Activated CD8-positive, alpha-beta T cell treated with anti-CD3 and anti-CD28 coated beads for 36 hours (primary cell): Measurements from ENCODE around the gene UCHL5. TPM values are rescaled to one million over a fixed set of nuclear protein-coding genes. Genes with fewer than 3 reads are reported as not detected.
"Not testable (repeated sequence)": the region's sequence is repeated elsewhere in the genome, so short reads cannot be mapped to it uniquely, and the experiment has no call there.

Experiments used
- ATAC-seq: fragments of 200-7000 bp; cut with Tn5 transposase; one replicate; pipeline ENCODE4 v1.10.0; 2021; ENCODE audit warnings: mild to moderate bottlenecking, moderate library complexity
- CTCF ChIA-PET: fragments of 350-600 bp; sonication (Branson Sonifier 250); formaldehyde crosslinking; loops from one replicate; lab custom pipeline; 2021; ENCODE audit warnings: antibody characterized with exemption; lab: Charles Lee
- POLR2A ChIA-PET: fragments of 350-600 bp; sonication (Branson Sonifier 250); formaldehyde crosslinking; loops from one replicate; lab custom pipeline; 2021; ENCODE audit warnings: antibody characterized with exemption; lab: Charles Lee
- DNase-seq: peaks from one replicate; pipeline ENCODE4 v3.0.0-alpha.2; 2020
- H3K27ac Mint-ChIP-seq: one replicate; pipeline ENCODE4 v1.8.0; 2021; ENCODE audit warnings: mild to moderate bottlenecking, mixed read lengths
- H3K27me3 Mint-ChIP-seq: one replicate; pipeline ENCODE4 v1.8.0; 2021; ENCODE audit warnings: mixed read lengths
- H3K36me3 Mint-ChIP-seq: one replicate; pipeline ENCODE4 v1.8.0; 2021; ENCODE audit warnings: low read depth, mixed read lengths
- H3K4me1 Mint-ChIP-seq: one replicate; pipeline ENCODE4 v1.8.0; 2021; ENCODE audit warnings: low read depth, mixed read lengths
- H3K4me3 Mint-ChIP-seq: one replicate; pipeline ENCODE4 v1.8.0; 2021; ENCODE audit warnings: mild to moderate bottlenecking, moderate library complexity, mixed read lengths
- H3K9me3 Mint-ChIP-seq: one replicate; pipeline ENCODE4 v1.8.0; 2021; ENCODE audit warnings: mixed read lengths
- intact Hi-C: fragments of 100-400 bp; cut with micrococcal nuclease; formaldehyde crosslinking; loops from one replicate; pipeline ENCODE4 v1.10.0; 2022
- total RNA-seq, 2 experiments: library from RNA; stranded (reverse); gene quantifications; one replicate each; pipeline ENCODE4 v1.2.3, GENCODE V29; 2021
- TF ChIP-seq, protein P1 (sequence below): fragments of 200-600 bp; IDR thresholded peaks from one replicate; pipeline ENCODE4 v1.8.0; 2022; ENCODE audit warnings: antibody characterized with exemption, mild to moderate bottlenecking

UCHL5 gene
- total RNA-seq, 2 experiments from 2014 or later = 81.3 to 85.7 TPM

DNA sequence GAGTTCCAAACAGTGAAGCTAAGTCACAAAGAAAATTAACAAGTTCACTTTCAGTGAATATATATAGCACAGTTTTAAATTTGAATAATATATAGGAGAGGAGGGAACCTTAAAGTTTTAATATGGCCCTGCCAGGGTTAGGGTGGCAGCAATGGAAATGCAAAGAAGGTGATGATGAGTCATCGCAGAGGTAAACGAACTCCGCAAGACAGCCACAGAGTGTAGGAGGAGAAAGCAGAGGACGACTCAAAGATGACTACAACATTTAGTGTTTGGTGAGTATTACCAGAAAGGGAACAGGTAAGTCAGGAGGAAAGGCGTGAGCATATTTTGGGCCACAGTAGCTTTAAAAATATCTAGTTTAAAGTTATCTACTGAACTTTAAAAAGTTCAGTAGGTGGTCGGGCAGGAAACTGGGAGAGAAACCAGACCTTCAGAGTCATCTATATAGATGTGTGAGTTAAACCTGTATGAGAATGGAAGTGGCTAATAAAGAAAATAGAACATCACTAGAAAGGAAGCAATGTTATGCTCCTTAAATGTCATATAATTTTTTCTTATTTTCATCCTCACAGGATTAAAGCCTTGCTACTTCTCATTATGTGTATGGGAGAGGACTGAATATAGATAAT lies 75.7 kb downstream of the UCHL5 start:
- POLR2A ChIA-PET = no interaction called here
- Mint-ChIP-seq H3K36me3 (peaks cover 14% of the 10 kb centered on the region), H3K4me3 (peak overlapping the region; percentile 14), H3K9me3 (no peaks in the 10 kb centered on the region), H3K4me1 (peaks cover 20% of the 10 kb centered on the region), H3K27me3 (no peaks in the 10 kb centered on the region), H3K27ac (peak overlapping the region; percentile 65)
- intact Hi-C loops = no loop called here
- ATAC-seq (peak; percentile 87), DNase-seq (peak; percentile 61)
- CTCF ChIA-PET = interaction anchor here (1.0 to 1.4 kb wide), 3 partner anchors 9 to 47 kb away, joined by 3 to 6 read pairs (median 3); no protein-coding TSS in a partner anchor
- TF ChIP-seq, protein P1, sequence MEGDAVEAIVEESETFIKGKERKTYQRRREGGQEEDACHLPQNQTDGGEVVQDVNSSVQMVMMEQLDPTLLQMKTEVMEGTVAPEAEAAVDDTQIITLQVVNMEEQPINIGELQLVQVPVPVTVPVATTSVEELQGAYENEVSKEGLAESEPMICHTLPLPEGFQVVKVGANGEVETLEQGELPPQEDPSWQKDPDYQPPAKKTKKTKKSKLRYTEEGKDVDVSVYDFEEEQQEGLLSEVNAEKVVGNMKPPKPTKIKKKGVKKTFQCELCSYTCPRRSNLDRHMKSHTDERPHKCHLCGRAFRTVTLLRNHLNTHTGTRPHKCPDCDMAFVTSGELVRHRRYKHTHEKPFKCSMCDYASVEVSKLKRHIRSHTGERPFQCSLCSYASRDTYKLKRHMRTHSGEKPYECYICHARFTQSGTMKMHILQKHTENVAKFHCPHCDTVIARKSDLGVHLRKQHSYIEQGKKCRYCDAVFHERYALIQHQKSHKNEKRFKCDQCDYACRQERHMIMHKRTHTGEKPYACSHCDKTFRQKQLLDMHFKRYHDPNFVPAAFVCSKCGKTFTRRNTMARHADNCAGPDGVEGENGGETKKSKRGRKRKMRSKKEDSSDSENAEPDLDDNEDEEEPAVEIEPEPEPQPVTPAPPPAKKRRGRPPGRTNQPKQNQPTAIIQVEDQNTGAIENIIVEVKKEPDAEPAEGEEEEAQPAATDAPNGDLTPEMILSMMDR = no peak

DNA sequence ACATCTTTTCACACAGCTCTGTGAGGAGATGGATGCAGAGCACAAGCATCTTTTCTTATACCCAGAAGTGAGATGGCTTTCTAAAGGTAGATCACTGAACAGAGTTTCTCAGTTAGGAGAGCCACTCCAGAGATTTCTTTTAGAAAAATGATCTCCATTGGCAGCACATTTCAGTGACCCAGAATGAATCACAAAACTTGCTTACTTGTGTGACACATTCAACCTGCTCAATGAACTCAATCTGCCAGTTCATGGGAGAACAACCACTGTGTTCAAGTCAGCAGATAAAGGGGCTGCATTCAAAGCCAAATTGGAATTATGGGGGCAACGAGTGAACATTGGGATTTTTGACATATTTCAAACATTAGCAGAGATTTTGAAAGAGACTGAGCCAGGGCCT lies 78.3 kb downstream of the UCHL5 start:
- ChIA-PET POLR2A (no interaction called here), CTCF (no interaction called here)
- peaks cover 17% of the 10 kb centered on the region for H3K4me1 Mint-ChIP-seq
- H3K27me3 Mint-ChIP-seq = no peaks in the 10 kb centered on the region
- no peak overlapping the region for H3K27ac Mint-ChIP-seq
- H3K4me3 Mint-ChIP-seq = no peak overlapping the region
- TF ChIP-seq, protein P1 = no peak
- H3K36me3 Mint-ChIP-seq = peaks cover 4% of the 10 kb centered on the region
- ATAC-seq = no peak
- H3K9me3 Mint-ChIP-seq = no peaks in the 10 kb centered on the region
- DNase-seq = no peak
- intact Hi-C loops = no loop called here

DNA sequence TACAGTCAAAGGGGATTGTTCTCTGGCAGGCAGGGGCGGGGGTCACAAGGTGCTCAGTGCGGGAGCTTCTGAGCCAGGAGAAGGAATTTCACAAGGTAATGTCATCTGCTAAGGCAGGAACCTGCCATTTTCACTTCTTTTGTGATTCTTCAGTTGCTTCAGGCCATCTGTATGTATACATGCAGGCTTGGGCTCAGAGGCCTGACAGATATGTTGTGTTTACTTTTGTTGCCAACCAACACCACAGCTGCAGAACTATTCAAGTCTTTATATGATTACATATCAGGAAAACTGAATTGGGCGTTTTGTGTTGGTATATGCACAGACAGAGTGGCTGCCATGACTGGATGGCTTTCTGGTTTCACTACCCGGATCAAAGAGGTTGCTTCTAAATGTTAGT lies 78.8 kb downstream of the UCHL5 start:
- CTCF ChIA-PET, POLR2A ChIA-PET, H3K27ac Mint-ChIP-seq, intact Hi-C loops, H3K4me3 Mint-ChIP-seq, H3K9me3 Mint-ChIP-seq, DNase-seq, H3K27me3 Mint-ChIP-seq, ATAC-seq, H3K36me3 Mint-ChIP-seq: not testable (repeated sequence)
- peaks cover 17% of the 10 kb centered on the region for H3K4me1 Mint-ChIP-seq

DNA sequence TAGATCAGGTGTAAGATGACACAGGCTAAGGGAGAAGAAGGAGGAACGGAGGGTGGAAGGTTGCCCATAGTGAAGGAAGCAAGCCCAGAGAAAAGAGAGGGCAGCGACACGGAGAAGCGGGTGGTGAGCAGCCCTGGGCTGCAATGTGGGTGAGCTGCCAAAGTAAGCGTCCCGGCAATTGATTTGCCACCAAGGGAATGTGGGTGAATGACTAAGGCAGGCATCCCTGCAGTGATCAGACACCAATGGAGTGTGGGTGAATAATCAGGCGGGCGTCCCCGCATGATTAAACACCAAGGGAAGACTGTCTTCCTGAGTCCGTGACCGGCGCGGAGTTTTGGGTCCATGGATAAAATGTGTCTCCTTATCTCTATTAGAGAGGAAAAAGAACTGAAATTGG lies 79.6 kb downstream of the UCHL5 start:
- Mint-ChIP-seq H3K27me3 (no peaks in the 10 kb centered on the region), H3K36me3 (no peaks in the 10 kb centered on the region), H3K9me3 (no peaks in the 10 kb centered on the region), H3K27ac (no peak overlapping the region), H3K4me3 (no peak overlapping the region), H3K4me1 (peaks cover 13% of the 10 kb centered on the region)
- intact Hi-C loops = no loop called here
- ChIA-PET CTCF (no interaction called here), POLR2A (no interaction called here)
- TF ChIP-seq, protein P1 = no peak
- ATAC-seq (no peak), DNase-seq (no peak)

DNA sequence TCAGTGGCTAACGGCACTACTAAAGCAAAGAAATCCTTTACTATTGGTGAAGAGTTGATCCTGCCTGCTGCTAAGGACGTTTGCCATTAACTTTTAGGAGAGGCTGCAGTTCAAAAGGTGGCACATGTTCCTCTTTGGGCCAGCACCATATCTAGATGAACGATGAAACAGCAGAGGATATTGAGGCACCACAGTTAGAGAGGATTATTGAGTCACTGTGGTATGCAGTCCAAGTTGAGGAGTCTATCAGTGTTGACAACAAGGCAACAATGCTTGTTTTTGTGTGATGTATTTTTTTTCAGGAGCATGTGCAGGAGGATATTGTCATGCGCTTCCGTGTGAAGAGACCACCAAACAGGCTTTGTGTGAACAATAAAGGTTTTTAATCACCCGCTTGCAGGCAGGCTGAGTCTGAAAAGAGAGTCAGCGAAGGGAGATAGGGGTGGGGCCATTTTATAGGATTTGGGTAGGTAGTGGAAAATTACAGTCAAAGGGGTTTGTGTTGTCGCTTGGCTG lies 80.9 kb downstream of the UCHL5 start:
- Mint-ChIP-seq H3K36me3 (no peaks in the 10 kb centered on the region), H3K4me1 (peaks cover under 1% of the 10 kb centered on the region), H3K9me3 (no peaks in the 10 kb centered on the region), H3K27ac (no peak overlapping the region), H3K27me3 (no peaks in the 10 kb centered on the region), H3K4me3 (no peak overlapping the region)
- no peak for DNase-seq
- ChIA-PET POLR2A (no interaction called here), CTCF (no interaction called here)
- no peak for ATAC-seq
- intact Hi-C loops = no loop called here
- TF ChIP-seq, protein P1 = no peak
